Activated CD8-positive, alpha-beta memory T cell treated with anti-CD3 and anti-CD28 coated beads, Interleukin-2, amount 50 U/mL, for 1 hour (primary cell): ENCODE data around the gene RNU1-4.
"Not testable (repeated sequence)": the region's sequence is repeated elsewhere in the genome, so short reads cannot be mapped to it uniquely, and the experiment has no call there.

Experiments
- DNase-seq: peaks from one replicate; pipeline ENCODE4 v3.0.0-alpha.2; 2020; ENCODE audit errors: extremely low read depth

Gene RNU1-4

GRCh38 chr1:16740047-16740964 is at the start of gene RNU1-4:
TSS of gene RNU1-4 (plus strand) at chr1:16740516.
- DNase-seq = not testable (repeated sequence)

GRCh38 chr1:16690971-16691682 is 49.2 kb upstream of the RNU1-4 start:
- not testable (repeated sequence) for DNase-seq

GRCh38 chr1:16692283-16692682 is 48.0 kb upstream of the RNU1-4 start:
- not testable (repeated sequence) for DNase-seq

GRCh38 chr1:16692717-16693448 is 47.4 kb upstream of the RNU1-4 start:
- DNase-seq = not testable (repeated sequence)

DNA sequence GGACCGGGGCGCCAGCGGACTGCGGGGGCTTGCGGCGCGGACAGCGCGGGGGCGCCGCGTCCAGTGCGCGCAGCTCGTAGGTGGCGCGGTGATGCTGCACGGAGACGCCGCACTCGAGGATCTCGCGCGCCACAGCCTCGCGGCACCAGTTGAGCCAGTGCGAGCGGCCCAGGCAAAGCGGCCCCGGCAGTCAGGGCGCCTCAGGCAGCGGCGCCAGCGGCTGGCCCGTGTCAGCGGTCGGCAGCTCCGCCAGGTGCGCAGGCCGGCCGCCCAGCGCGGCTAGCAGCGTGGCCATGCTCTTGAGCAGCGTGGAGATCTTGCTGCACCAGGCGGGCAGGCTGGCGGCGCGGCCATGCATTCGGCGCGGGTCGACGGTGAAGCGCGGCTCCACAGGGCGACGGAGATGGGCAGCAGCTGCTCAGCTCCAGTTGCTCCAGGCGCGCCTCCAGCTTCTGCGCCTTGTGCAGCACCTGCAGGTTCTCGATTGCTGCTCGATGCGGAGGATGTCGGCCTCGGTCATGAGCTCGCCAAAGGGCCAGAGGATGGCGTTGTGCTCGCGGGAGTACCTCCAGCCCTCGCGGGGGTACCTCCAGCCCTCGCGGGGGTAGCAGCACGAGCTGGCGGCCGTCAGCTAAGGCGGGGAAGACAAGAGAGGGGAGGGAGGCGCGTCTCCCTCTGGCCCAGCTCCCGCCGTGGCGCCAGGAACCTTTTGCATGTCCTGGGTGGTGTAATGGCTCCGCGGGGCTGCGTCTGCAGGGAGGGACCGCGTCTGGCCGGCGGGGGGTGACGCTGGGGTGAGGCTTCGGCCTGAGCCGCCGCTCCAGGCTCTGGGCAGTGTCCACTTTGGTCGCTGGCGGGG is 46.6 kb upstream of the RNU1-4 start:
- not testable (repeated sequence) for DNase-seq

- DNase-seq = not testable (repeated sequence)
These were observed 46.0 kb upstream of the RNU1-4 start for GRCh38 chr1:16694308-16694702.

GRCh38 chr1:16696507-16697150 is 43.7 kb upstream of the RNU1-4 start:
- DNase-seq = not testable (repeated sequence)

DNA sequence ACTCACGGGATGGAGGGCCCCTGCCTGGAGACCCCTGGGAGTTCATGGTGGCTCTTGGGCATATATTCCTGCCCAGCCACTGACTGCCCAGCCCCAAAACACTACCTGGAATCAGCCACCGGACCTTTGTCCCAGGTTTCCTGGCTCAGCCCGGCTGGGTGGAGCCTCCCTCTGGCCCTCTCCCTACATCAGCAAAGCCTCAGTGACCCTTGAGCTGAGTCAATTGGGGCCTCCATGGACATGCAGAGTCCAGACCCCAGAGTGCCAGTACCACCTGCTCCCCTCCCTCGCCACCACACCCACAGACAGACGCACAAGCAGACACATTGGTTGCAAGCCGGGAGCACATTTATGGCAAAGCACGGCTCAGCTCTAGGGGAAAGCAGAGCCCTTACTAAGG is 43.2 kb upstream of the RNU1-4 start:
- not testable (repeated sequence) for DNase-seq

DNA sequence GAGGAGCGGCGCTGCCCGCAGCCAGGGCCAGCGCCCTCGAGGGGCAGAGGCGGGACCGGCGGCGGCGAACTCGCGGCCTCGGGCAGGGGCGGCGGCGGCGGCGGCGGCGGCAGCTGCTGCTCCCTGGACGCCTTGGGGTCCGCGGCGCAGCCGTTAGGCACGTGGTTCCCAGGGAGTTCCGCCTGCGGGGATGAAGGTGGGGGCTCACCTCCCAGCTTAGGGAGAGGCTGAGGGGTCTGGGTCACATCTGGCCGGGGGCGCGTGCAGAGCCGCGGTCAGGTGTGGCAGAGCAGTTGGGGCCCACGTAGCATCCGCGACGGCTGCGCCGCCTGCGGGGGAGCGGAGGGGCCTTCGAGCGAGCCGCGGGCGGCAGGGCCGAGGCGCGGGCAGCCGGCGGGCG is 40.9 kb upstream of the RNU1-4 start:
- DNase-seq = not testable (repeated sequence)

DNA sequence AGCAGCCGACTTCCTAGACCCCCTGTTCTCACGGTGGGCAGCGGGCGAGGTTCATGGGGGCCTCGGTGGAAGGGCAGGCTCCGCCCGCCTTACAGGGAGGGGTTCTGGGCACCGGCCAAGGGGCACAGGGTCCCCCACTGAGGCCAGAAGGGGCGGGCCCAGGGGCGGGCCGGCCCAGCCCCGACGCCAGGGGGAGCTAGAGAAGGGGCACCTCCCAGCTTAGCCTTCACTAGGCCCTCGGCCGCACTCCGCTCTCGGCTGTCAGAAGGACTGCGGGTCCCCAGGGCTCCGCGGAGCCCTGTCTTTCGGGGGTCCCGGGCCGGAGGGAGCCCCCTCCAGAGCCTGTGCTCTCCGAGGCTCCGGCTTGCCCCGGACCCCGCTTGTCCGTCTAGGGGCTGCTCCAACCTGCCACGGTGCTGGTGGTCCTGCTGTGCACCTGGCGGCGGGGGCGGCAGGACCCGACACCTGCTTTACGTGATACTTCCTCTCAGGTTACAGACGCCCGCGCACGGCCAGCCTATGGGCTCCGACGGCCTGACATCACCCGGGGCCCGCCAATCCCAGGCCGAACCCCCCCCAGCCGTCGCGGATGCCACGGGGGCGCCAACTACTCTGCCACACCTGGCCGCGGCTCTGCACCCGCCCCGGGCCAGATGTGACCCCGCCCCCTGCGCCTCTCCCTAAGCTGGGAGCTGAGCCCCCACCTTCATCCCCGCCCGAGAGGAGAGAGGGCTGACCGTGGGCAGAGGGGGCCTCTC is 40.0 kb upstream of the RNU1-4 start:
- not testable (repeated sequence) for DNase-seq

DNA sequence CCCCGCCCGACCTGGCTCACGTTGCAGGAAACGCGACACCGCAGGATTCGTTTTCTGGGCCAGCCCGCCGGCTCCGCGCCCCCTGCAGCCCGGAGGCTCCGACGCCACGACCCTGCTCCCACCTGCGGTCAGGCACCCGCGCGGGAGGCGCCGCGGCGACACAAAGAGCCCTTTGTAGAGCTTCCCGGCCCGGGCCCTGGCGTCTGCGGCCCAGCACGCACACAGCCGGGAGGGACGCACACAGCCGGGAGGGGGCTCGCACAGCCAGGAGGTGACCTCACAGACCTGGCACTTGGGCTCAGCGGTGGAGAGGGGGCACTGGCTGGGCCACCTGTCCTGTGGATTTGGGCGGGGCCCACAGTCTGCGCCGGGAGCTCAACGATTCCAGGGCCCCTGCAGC is 39.1 kb upstream of the RNU1-4 start:
- not testable (repeated sequence) for DNase-seq

DNA sequence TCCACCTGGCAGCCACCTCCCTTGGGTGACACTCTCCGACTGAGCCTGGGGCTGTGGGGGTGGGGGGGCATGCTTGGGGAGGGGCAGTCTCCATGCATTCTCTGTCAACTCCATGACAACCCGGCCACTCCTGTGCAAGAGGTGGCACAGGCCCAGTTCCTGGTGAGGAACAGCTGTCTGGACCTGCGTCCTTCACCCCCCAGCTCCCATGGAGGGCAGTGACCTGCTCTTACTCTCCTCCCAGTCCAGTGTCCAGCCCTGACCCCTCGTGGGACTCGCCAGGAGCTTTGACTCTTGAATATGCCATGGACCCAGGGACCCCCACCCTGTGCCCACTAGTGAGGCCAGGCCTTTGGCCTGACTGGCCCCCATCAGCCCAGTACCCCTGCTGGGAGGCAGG is 38.0 kb upstream of the RNU1-4 start:
- DNase-seq = not testable (repeated sequence)

- not testable (repeated sequence) for DNase-seq
These were observed 37.2 kb upstream of the RNU1-4 start for GRCh38 chr1:16703141-16703540.

DNA sequence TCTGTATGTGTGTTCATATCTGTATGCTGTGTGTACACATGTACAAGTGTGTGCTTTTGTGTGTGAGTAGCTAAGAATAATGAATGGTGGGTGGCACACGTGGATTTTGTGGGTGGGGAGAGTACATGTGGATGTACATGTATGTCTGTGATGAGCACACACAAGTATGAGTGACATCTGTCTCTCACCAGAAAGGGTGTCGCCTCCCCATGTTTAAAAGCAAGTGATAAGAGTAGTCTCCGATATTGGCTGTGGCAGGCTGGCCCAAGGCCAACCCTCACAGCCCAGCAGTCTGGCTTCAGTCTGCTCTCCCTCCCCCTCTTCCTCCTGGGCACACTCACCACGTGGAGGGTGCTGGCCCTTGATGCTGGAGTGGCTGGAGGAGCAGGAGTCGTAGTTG is 36.7 kb upstream of the RNU1-4 start:
- not testable (repeated sequence) for DNase-seq

- DNase-seq = not testable (repeated sequence)
These were observed 36.2 kb upstream of the RNU1-4 start for GRCh38 chr1:16704076-16704475.

GRCh38 chr1:16704502-16705100 is 35.7 kb upstream of the RNU1-4 start:
- DNase-seq = not testable (repeated sequence)

DNA sequence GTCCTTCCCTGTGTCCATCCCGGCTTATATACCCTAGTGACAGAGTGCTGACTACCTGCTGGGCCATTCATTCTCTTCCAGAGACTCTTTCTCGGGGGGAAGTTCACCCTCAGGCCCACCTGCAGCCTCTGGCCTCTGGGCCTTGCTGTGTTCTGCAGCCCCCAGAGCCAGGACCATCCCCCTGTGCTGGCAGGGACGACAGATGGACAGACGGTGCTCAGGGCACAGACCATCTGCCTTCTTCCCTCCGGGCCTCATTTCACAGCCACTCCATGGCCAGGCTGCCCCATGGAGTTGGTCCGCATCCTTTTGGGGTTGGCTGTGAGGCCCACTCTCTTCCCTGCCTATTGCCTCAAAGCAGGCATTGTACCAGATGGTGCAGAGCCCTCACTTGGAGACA is 34.0 kb upstream of the RNU1-4 start:
- not testable (repeated sequence) for DNase-seq

DNA sequence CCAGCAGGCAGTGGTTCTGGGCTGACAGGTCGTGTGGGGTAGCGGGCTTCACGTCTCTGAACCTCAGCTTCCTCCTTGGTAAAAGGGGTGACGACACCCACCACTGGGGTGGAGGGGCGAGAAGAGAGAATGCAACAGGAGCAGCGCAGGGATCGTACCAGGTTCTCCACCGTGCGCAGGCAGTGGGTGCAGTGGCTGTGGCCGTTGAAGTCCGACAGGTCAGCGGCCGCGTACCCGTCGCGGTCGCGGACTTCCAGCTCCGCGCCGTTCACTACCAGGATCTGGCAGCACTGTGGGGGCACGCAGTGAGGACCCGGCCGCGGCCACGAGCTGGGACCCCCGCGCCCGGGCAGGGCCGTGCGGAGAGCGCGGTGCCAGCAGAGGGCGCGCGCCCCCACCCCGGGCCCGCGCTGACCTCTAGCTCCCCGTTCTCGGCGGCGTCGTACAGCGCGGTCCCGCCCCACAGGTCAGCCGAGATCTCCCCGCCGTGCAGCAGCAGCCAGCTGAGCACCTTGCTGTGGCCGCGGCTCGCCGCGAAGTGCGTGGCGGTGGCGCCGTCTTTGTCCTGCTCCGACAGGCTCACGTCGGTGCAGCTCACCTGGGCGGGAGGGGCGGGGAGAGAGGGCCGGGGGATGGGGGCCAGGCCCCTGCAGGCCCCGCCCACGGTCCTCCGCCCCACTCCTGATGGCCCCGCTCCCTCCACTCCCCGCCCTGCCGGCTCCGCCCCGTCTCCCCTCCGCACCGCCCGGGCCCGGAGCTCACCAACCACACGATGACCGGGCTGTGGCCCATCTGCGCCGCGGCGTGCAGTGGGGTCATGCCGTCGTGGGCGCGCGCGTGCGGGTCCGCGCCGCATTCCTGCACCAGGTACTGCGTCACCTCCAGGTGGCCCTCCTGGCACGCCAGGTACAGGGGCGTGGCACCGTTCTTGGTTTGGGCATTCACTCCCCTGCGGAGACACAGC is 32.9 kb upstream of the RNU1-4 start:
- DNase-seq = not testable (repeated sequence)
